ENCODE measurements around the gene IFITM2. TPM values are rescaled to one million over a fixed set of nuclear protein-coding genes. Genes with fewer than 3 reads are reported as not detected.
"Not testable (repeated sequence)": the region's sequence is repeated elsewhere in the genome, so short reads cannot be mapped to it uniquely, and the experiment has no call there.

Gene IFITM2
- total RNA-seq, 1 donor from 2014 or later = 126 TPM

DNA sequence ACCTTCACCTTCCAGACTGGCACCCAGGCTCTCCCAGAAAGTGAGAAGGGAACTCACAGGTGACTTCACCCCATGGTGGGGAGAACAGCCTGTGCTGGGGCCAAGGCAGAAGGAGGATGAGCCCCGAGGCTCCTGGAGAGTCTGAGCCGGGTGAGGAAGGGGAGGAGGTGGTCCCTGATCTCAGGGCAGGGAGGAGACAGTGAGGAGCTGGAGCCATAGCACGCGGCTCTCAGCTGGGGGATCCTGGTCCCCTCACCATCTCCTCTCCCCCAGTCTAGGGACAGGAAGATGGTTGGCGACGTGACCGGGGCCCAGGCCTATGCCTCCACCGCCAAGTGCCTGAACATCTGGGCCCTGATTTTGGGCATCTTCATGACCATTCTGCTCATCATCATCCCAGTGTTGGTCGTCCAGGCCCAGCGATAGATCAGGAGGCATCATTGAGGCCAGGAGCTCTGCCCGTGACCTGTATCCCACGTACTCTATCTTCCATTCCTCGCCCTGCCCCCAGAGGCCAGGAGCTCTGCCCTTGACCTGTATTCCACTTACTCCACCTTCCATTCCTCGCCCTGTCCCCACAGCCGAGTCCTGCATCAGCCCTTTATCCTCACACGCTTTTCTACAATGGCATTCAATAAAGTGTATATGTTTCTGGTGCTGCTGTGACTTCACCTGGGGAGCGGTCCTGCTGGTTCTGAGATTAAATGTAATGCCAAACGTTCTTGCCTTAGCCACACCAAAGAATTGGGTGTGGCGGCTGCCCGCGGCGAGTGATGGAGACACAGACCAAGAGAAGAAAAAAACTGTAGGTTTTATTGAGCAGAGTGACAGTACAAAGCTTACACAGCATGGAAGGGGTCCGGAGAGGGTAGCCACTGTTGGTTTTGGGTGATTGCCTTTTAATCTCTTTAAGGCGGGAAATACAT lies 1.4 kb downstream of the IFITM2 start:
- DNase-seq (ENCODE audit: low read depth) = not testable (repeated sequence)

DNA sequence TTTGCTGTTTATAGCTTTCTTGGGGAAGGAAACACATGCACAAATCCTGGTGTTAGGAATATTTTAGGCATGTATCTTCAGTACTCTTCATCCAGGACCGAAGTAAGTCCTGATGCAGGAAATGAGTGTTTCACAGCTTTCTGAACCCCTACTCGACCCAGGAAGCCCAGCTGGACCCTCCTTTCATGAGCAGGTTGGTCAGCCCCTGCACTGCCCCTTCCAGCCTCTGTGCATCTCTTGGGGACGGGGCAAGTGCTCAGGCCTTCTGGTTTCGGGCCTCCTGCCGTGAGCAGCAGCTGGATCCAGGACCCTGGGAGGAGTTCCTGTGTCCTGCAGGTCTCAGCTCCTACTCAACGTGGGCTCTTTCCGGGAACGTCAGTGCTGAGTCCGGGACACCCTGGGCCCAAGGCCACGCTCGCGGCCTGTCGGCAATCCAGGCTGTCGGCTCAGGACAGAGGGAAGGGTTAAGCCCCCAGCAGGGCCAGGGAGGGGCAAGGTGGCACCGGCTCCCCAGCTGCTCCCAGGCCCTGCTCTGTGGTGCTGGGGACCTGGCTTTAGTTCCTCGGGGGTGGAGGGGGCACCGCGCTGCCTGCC lies 2.5 kb downstream of the IFITM2 start:
- not testable (repeated sequence) for DNase-seq (ENCODE audit: low read depth)

DNA sequence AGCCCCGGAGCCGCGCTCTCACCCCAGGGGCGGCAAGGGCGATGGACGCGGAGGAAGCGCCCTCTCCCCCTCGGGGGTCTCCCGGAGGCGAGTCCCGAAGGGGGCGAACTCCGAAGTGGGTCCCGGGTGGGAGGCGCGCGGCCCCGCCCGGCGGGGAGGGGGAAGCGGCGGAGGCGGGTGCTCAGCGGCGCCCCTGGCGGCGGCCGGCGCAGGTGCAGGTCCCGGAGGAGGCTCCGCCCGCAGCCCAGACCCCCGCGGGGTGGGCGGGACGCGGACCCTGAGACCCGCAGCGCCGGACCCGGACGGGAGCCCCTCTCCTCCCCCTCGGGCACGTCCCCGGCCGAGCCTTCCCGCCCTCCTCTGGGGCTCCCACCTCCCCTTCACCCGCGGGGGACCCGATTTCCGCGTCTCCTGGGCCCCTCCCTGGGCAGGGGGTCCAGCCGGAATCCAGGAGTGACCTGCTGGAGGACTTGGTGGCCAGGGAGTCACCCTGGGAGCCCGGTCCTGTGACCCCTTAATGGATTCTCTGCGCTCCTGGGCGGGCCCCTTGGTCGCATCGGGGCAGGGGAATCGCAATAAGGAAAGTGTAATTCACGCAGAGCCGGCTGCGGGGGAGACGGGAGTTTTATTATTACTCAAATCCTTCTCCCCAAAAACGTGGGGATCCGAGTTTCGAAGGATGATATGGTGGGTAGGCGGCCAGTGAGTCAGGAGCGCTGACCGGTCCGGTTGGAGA lies 3.6 kb downstream of the IFITM2 start:
- not testable (repeated sequence) for DNase-seq (ENCODE audit: low read depth)

DNA sequence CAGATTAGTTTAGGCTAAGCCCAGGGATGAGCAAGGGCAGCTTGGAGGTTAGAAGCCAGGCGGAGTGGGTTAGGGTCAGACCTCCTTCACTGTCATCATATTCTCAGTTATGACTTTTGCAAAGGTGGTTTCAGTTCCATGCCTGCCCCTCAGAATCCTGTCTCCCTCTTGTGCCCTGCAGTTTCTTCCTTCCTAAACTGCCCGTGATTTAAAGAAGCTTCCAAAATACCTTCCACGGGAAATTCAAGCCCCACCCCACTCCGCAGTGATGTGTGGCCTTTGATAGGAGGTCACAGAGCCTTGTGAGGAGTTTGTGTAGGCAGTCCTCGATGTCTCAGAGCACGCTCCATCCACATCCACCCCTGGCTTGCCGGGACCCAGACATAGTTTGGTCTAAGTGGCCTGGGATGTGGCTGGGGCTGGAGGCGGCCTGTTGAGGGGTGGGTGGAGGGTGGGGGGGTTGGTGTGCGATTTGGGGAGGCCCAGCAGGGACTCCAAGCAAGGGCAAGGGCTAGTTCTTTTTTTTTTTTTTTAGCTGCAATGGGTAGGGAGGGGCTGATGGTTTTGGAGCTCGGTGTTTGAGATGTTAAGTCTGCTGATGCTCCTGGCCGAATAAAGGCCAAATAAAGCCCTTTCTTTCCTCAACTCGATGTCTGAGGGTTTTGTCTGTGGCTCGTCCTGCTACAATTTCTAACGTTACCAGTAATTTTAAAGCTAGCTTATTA lies 4.6 kb downstream of the IFITM2 start:
- DNase-seq (ENCODE audit: low read depth) = no peak

DNA sequence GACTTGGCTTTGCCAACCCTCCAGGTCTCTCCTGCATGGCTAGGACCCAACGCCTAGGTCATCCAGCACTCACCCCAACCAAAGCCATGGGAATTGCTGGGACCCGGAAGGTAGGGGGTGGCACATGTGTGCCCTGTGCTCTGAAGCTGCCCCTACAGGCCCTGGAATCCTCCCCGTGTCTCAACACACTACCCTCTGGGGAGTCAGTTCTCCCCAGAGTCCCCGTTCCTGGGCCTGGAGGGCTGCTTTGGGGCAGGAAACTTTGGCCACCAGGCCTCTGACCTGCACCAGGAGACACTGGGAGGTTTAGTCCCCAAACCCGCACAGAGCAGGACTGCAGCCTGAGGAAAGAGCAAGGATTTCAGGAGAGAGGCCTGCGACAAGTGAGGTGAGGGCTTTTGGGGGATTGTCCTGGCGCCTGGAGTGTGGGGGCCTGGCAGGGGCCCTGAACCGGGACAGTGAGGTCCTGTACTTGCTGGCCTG lies 5.7 kb downstream of the IFITM2 start:
- no peak for DNase-seq (ENCODE audit: low read depth)

DNA sequence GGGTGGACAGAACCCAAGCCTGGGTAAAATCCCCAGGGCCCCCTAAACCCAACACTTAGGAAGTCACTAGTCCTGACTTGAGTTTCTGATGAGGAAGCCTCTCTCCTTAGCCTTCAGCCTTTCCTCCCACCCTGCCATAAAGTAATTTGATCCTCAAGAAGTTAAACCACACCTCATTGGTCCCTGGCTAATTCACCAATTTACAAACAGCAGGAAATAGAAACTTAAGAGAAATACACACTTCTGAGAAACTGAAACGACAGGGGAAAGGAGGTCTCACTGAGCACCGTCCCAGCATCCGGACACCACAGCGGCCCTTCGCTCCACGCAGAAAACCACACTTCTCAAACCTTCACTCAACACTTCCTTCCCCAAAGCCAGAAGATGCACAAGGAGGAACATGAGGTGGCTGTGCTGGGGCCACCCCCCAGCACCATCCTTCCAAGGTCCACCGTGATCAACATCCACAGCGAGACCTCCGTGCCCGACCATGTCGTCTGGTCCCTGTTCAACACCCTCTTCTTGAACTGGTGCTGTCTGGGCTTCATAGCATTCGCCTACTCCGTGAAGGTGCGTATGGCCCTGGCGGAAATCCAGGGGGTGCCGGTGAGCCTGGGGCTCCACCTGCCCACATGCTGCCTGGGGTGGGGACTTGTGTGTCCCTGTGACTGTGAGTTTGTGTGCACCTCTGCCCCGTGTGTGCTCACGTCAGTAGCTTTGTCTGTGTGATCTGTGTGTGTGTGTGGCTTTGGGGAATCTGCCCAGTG lies 6.4 kb downstream of the IFITM2 start, which contains the start of gene IFITM1:
Gene IFITM1 (plus strand): TSS at position 254 of the 767 bp plus-strand sequence. CDS start 131 bp downstream, at position 385.
- DNase-seq (ENCODE audit: low read depth) = peak; percentile 87

DNA sequence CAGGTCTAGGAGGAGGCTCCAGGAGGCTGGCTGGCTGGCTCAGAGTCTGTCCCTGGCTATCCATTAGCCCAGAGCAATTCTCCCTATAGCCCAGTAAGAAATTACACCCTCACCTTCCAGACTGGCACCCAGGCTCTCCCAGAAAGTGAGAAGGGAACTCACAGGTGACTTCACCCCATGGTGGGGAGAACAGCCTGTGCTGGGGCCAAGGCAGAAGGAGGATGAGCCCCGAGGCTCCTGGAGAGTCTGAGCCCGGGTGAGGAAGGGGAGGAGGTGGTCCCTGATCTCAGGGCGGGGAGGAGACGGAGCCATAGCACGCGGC lies 6.9 kb downstream of the IFITM2 start:
- not testable (repeated sequence) for DNase-seq (ENCODE audit: low read depth)

DNA sequence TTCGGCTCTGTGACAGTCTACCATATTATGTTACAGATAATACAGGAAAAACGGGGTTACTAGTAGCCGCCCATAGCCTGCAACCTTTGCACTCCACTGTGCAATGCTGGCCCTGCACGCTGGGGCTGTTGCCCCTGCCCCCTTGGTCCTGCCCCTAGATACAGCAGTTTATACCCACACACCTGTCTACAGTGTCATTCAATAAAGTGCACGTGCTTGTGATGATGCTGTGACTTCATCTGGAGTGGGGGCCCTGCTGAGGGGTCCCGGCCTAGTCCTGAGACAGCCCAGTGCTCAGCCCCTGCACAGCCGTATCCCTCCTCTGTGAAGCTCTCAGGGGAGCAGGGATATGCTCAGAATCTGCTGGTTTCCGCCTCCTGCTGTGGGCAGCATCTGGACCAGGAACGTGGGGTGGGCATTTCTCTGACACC lies 7.5 kb downstream of the IFITM2 start:
- DNase-seq (ENCODE audit: low read depth) = no peak

DNA sequence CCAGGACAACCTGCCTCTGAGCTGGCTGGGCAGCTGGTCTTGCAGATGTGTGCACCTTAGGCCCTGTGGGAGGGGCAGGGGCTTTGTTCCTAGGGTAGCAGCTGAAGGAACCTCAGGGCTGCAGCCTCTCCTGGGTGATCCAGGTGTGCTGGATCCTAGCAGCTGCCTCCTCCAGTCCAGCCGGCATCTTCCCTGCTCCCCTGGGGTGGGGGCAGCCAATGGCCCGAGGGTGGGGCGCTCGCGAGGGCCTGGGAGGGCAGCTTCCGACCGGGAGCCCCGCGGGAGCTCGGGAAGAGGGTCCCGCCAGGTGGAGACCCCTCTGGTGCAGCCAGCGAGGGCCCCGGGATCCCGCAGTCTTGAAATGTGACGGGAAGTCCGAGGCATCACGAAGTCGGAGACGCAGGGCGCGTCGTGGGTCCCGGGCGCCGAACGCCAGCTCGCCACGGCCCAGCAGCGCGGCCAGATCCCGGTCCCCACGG lies 7.9 kb downstream of the IFITM2 start:
- no peak for DNase-seq (ENCODE audit: low read depth)

DNA sequence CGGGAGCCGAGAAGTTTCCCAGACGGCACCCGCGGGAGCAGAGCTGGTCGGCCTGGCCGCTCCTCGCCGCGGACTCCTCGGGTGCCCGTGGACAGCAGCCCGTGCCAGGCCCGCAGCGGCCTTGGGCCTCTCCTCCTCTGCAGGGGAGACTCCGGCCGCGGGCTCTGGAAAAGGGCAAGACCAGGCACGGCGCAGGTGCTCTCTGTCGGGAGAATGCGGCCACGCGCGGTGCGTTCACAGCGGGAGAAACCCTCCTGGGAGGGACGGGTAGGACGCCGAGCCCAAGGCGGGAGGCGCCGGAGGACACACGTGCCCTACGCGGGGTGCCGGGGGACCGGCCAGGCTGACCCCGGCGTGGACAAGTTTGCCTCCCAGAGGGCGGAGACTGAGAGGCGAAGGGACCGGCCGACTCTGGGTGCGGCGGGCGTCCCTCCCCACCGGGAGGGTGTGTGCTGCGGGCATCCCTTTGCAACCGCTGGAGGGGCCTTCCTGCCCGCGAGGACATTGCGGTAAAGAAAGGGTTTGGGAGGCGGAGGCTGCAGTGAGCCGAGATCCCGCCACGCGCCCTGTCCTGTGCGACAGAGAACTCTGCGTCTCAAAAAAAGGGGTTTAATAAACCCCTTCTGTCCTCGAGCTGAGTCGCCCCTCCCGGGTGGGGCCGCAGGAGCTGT lies 8.6 kb downstream of the IFITM2 start:
- DNase-seq (ENCODE audit: low read depth) = no peak

DNA sequence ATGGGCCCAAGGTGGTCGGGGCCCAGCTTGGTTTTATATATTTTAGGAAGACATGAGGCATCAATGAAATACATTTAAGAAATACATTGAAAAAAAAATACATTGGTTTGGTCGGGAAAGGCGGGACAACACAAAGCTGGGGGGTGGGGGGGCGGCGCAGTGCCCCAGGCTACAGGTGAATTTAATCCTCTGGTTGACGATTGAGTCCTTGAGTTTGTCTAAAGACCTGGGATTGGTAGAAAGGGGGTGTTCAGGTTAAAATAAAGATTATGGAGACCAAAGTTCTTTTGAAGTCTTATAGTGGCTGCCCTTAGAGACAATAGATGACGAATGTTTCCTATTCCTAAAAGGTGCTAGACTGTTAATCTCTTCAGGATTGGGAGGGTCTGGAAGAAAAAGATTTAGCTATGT lies 9.3 kb downstream of the IFITM2 start:
- no peak for DNase-seq (ENCODE audit: low read depth)

DNA sequence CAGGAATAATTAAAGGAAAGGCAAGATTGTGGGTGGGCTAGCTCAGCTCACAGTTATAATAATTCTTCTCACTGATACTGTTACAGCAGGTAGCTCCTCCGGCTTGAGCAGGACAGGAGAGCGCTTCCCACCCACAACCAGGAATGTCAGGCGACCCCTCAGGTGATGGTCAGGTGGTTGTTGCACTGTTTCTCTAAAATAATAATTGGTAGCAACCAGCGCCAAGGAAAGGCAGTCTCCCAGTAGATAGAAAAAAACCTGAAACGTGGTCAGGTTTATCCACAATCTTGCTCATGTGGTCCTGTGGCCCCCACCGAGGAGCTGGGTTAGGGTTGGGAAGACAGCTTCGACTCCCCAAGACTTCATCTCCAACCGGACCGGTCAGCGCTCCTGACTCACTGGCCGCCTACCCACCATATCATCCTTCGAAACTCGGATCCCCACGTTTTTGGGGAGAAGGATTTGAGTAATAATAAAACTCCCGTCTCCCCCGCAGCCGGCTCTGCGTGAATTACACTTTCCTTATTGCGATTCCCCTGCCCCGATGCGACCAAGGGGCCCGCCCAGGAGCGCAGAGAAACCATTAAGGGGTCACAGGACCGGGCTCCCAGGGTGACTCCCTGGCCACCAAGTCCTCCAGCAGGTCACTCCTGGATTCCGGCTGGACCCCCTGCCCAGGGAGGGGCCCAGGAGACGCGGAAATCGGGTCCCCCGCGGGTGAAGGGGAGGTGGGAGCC lies 10.2 kb downstream of the IFITM2 start:
- DNase-seq (ENCODE audit: low read depth) = not testable (repeated sequence)

DNA sequence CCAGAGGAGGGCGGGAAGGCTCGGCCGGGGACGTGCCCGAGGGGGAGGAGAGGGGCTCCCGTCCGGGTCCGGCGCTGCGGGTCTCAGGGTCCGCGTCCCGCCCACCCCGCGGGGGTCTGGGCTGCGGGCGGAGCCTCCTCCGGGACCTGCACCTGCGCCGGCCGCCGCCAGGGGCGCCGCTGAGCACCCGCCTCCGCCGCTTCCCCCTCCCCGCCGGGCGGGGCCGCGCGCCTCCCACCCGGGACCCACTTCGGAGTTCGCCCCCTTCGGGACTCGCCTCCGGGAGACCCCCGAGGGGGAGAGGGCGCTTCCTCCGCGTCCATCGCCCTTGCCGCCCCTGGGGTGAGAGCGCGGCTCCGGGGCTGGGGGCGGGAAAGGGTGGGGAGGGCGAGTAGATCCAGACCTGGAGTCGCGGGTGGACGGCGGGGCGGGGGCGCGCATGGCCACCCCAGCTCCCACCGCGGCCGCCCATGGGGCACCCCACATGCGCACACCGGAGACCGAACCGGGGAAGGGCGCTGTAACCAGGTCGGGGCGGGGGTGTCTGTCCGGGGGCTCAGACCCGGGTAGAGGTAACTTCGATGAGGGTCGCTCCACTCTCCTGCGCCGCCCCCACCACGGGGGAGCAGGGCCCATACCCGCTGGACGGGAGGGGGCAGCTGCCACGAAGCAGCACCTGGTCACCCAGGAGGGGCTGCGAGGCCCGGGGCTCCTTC lies 10.9 kb downstream of the IFITM2 start:
- DNase-seq (ENCODE audit: low read depth) = not testable (repeated sequence)

DNA sequence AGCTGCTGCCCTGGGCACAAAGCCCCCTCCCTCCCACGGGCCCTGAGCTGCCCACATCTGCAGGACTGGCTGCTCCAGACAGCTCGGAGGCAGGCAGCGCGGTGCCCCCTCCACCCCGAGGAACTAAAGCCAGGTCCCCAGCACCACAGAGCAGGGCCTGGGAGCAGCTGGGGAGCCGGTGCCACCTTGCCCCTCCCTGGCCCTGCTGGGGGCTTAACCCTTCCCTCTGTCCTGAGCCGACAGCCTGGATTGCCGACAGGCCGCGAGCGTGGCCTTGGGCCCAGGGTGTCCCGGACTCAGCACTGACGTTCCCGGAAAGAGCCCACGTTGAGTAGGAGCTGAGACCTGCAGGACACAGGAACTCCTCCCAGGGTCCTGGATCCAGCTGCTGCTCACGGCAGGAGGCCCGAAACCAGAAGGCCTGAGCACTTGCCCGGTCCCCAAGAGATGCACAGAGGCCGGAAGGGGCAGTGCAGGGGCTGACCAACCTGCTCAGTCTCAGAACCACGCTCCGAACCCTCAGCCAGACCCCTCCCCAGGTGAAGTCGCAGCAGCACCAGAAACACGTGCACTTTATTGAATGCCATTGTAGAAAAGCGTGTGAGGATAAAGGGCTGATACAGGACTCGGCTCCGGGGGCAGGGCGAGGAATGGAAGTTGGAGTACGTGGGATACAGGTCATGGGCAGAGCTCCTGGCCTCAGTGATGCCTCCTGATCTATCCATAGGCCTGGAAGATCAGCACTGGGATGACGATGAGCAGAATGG lies 11.7 kb downstream of the IFITM2 start:
- DNase-seq (ENCODE audit: low read depth) = not testable (repeated sequence)

DNA sequence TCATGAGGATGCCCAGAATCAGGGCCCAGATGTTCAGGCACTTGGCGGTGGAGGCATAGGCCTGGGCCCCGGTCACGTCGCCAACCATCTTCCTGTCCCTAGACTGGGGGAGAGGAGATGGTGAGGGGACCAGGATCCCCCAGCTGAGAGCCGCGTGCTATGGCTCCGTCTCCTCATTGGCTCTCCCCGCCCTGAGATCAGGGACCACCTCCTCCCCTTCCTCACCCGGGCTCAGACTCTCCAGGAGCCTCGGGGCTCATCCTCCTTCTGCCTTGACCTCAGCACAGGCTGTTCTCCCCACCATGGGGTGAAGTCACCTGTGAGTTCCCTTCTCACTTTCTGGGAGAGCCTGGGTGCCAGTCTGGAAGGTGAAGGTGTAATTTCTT lies 12.3 kb downstream of the IFITM2 start:
- not testable (repeated sequence) for DNase-seq (ENCODE audit: low read depth)

DNA sequence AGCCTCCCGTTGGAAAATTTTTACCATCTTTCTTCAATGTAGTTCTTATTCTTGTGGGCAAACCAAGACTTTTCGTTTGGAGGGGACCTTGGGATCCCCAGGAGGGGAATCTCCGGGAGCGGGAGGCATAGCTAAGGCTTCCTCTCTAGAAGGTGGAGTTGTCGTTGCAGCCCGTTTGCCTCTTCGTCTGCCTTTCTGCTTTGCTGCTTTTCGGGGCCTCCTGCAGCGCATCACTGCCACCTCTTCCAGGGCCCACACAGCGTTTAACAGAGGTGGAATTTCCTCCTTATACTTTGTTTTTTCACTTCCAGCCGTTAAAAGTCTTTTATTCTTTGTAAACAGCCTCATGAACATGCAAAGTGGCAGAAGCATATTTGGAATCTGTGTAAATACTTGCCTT lies 16.5 kb downstream of the IFITM2 start:
- no peak for DNase-seq (ENCODE audit: low read depth)

DNA sequence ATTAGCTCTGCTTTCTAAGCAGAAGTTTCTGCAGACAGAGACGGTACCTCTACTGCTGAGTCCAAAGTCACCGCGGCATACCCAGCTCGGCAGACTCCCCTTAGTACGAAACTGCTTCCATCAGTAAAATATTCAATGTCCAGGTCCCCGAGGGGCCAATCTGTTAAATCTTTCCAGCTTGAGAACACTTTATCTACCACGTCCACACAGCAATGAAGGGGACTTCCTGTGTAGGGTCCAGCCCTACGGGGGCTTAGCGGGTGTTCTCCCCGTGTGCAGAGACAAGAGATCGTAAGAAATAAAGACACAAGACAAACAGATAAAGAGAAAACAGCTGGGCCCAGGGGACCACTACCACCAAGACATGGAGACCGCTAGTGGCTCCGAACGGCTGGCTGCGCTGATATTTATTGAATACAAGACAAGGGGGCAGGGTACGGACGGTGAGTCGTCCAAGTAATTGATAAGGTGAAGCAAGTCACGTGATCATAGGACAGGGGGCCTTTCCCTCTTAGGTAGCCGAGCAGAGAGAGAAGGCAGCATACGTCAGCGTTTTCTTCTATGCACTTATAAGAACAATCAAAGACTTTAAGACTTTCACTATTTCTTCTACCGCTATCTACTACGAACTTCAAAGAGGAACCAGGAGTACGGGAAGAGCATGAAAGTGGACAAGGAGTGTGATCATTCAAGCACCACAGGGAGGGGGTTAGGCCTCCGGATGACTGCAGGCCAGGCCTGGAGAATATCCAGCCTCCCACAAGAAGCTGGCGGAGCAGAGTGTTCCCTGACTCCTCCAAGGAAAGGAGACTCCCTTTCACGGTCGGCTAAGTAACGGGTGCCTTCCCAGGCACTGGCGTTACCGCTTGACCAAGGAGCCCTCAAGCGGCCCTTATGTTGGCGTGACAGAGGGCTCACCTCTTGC lies 17.2 kb downstream of the IFITM2 start:
- peak; percentile 31 for DNase-seq (ENCODE audit: low read depth)

Measured in renal cortical epithelial cell (primary cell).